WTC11 (cell line): Measurements from ENCODE around the gene TMEM11. TPM values are rescaled to one million over a fixed set of nuclear protein-coding genes. Genes with fewer than 3 reads are reported as not detected.

Source experiments
- ATAC-seq: fragments of 200-7000 bp; cut with Tn5 transposase; 2 replicates; pipeline ENCODE4 v1.10.0; 2021; ENCODE audit warnings: mild to moderate bottlenecking, moderate library complexity
- CTCF ChIA-PET: fragments of 300-600 bp; sonication (Branson Sonifier 250); formaldehyde crosslinking; loops from one replicate; lab custom pipeline; 2021; ENCODE audit warnings: antibody characterized with exemption; lab: Charles Lee
- POLR2A ChIA-PET: fragments of 350-600 bp; sonication (Branson Sonifier 250); formaldehyde crosslinking; loops from one replicate; lab custom pipeline; 2021; ENCODE audit warnings: antibody characterized with exemption; lab: Charles Lee
- DNase-seq: peaks from one replicate; pipeline ENCODE4 v3.0.0; 2021; ENCODE audit warnings: low spot score
- H3K27ac Mint-ChIP-seq: 2 replicates; pipeline ENCODE4 v1.8.0; 2021; ENCODE audit warnings: mixed read lengths
- H3K27me3 Mint-ChIP-seq: 2 replicates; pipeline ENCODE4 v1.8.0; 2021; ENCODE audit warnings: low read depth, mild to moderate bottlenecking, moderate library complexity, mixed read lengths
- H3K36me3 Mint-ChIP-seq: 2 replicates; pipeline ENCODE4 v1.8.0; 2021; ENCODE audit warnings: mixed read lengths
- H3K4me1 Mint-ChIP-seq: 2 replicates; pipeline ENCODE4 v1.8.0; 2022; ENCODE audit warnings: mixed read lengths
- H3K4me3 Mint-ChIP-seq: 2 replicates; pipeline ENCODE4 v1.8.0; 2021; ENCODE audit warnings: mild to moderate bottlenecking, moderate library complexity, mixed read lengths
- H3K9me3 Mint-ChIP-seq: 2 replicates; pipeline ENCODE4 v1.8.0; 2021; ENCODE audit warnings: mixed read lengths
- CREB1 ChIP-seq: sonication (generic); formaldehyde crosslinking; IDR thresholded peaks from 2 replicates; pipeline ENCODE4 v1.8.0; 2023; ENCODE audit warnings: mild to moderate bottlenecking, missing genetic modification reagents
- FOXJ3 ChIP-seq: sonication (generic); formaldehyde crosslinking; IDR thresholded peaks from 2 replicates; pipeline ENCODE4 v1.9.0; 2021; ENCODE audit warnings: missing genetic modification reagents, mild to moderate bottlenecking, borderline replicate concordance
- FOXP1 ChIP-seq: sonication (generic); formaldehyde crosslinking; IDR thresholded peaks from 2 replicates; pipeline ENCODE4 v1.8.0; 2022; ENCODE audit warnings: missing genetic modification reagents, mild to moderate bottlenecking, moderate library complexity, borderline replicate concordance
- JUN ChIP-seq: sonication (generic); formaldehyde crosslinking; IDR thresholded peaks from 2 replicates; pipeline ENCODE4 v1.8.0; 2023; ENCODE audit warnings: mild to moderate bottlenecking, missing genetic modification reagents
- KAT7 ChIP-seq: sonication (generic); formaldehyde crosslinking; IDR thresholded peaks from 2 replicates; pipeline ENCODE4 v1.8.1; 2023; ENCODE audit warnings: missing genetic modification reagents, mild to moderate bottlenecking, borderline replicate concordance
- MXD4 ChIP-seq: fragments of 250-450 bp; sonication (Bioruptor Pico); IDR thresholded peaks from 2 replicates; pipeline ENCODE4 v1.8.0; 2021; ENCODE audit warnings: mild to moderate bottlenecking, moderate library complexity, borderline replicate concordance
- MYBL2 ChIP-seq: sonication (generic); formaldehyde crosslinking; IDR thresholded peaks from 2 replicates; pipeline ENCODE4 v1.8.1; 2023; ENCODE audit warnings: mild to moderate bottlenecking, moderate library complexity, missing genetic modification reagents
- SMAD4 ChIP-seq: sonication (generic); formaldehyde crosslinking; IDR thresholded peaks from 2 replicates; pipeline ENCODE4 v1.8.0; 2022; ENCODE audit warnings: mild to moderate bottlenecking, missing genetic modification reagents
- ZBTB21 ChIP-seq: sonication (generic); formaldehyde crosslinking; IDR thresholded peaks from 2 replicates; pipeline ENCODE4 v1.8.1; 2023; ENCODE audit warnings: mild to moderate bottlenecking, missing genetic modification reagents, borderline replicate concordance
- ZNF121 ChIP-seq: sonication (generic); formaldehyde crosslinking; IDR thresholded peaks from 2 replicates; pipeline ENCODE4 v1.8.0; 2023; ENCODE audit warnings: missing genetic modification reagents
- ZNF263 ChIP-seq: sonication (generic); formaldehyde crosslinking; IDR thresholded peaks from 2 replicates; pipeline ENCODE4 v1.8.1; 2022; ENCODE audit warnings: low read depth, mild to moderate bottlenecking, moderate library complexity, missing genetic modification reagents
- ZNF317 ChIP-seq: sonication (generic); formaldehyde crosslinking; IDR thresholded peaks from 2 replicates; pipeline ENCODE4 v1.8.1; 2023; ENCODE audit warnings: low read depth, mild to moderate bottlenecking, moderate library complexity, missing genetic modification reagents, borderline replicate concordance
- total RNA-seq: library from RNA; stranded (reverse); gene quantifications from 3 replicates; pipeline ENCODE4 v1.2.3, GENCODE V29; 2021
- TF ChIP-seq, protein P1 (sequence below): sonication (generic); formaldehyde crosslinking; IDR thresholded peaks from 2 replicates; pipeline ENCODE4 v1.8.0; 2023; ENCODE audit warnings: mild to moderate bottlenecking, missing genetic modification reagents
- TF ChIP-seq, protein P2 (sequence below): fragments of 250-450 bp; sonication (Bioruptor Pico); IDR thresholded peaks from 2 replicates; pipeline ENCODE4 v1.9.0; 2021; ENCODE audit warnings: moderate library complexity, mild to moderate bottlenecking, inconsistent platforms, borderline replicate concordance
- TF ChIP-seq, protein P3 (sequence below): fragments of 250-450 bp; sonication (Bioruptor Pico); IDR thresholded peaks from 2 replicates; pipeline ENCODE4 v1.9.0; 2021; ENCODE audit warnings: mild to moderate bottlenecking, borderline replicate concordance
- TF ChIP-seq, protein P4 (sequence below): fragments of 250-450 bp; sonication (Bioruptor Pico); IDR thresholded peaks from 2 replicates; pipeline ENCODE4 v2.1.2; 2022; ENCODE audit warnings: mild to moderate bottlenecking, moderate library complexity
- TF ChIP-seq, protein P5 (sequence below): sonication (generic); formaldehyde crosslinking; IDR thresholded peaks from 2 replicates; pipeline ENCODE4 v1.8.1; 2023; ENCODE audit warnings: mild to moderate bottlenecking, missing genetic modification reagents, moderate library complexity

The TMEM11 gene
- total RNA-seq, 1 experiment from 2014 or later = 37.0 TPM

DNA sequence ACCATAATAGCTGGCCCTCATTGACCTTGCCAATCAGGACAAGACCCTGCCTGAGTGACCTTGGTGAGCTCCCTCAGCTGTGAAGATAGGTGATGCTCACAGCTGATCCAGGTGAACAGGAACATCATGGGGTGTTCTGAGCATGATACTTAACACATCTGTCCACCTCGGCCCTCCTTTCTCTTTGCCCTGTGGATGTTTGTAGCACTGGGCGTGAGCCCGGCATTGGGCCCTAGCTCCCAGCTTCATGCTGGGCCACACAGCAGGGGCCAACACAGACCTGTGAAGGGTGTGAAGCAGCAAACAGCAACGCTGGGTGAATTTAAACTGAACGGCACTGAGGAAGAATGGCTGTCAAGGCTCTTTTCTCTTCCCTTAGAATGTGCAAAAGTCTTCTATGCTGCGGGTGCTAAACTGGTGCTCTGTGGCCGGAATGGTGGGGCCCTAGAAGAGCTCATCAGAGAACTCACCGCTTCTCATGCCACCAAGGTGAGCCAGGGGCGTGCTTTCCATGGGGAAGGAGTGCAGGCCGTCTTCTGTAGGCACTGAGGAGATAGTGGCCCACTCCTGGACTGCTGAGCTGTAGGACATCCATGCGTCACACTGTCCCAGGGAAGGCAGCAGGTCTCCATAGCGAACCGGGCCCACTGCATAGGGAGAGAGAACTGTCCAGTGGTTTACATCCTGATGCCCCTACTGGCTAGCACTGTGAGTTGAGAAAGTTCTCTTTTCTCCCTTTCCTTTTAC, 35.9 kb downstream of the TMEM11 start (continued):
- TF ChIP-seq, protein P1, sequence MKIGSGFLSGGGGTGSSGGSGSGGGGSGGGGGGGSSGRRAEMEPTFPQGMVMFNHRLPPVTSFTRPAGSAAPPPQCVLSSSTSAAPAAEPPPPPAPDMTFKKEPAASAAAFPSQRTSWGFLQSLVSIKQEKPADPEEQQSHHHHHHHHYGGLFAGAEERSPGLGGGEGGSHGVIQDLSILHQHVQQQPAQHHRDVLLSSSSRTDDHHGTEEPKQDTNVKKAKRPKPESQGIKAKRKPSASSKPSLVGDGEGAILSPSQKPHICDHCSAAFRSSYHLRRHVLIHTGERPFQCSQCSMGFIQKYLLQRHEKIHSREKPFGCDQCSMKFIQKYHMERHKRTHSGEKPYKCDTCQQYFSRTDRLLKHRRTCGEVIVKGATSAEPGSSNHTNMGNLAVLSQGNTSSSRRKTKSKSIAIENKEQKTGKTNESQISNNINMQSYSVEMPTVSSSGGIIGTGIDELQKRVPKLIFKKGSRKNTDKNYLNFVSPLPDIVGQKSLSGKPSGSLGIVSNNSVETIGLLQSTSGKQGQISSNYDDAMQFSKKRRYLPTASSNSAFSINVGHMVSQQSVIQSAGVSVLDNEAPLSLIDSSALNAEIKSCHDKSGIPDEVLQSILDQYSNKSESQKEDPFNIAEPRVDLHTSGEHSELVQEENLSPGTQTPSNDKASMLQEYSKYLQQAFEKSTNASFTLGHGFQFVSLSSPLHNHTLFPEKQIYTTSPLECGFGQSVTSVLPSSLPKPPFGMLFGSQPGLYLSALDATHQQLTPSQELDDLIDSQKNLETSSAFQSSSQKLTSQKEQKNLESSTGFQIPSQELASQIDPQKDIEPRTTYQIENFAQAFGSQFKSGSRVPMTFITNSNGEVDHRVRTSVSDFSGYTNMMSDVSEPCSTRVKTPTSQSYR = no peak
- no peak for TF ChIP-seq FOXP1 (CRISPR knock-in tag)

DNA sequence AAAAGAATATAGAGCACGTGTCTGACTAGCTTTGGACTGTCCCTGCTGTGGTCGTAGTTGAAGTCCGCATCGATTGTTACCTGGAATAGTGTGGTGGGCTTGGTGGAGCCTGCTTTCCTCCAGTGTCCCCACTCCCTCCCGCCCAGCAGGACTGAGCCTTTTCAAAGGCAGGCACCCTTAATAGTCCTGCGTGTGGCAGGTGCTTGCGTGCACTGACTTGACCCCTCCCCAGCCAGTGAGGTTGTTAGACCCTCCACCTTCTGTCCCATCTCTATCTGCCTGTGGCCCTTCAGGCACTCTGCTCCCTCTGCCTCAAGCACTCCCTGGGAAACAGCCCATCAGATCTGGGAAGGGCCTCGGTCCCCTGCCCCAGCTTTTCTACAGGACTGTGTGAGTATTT, 36.6 kb downstream of the TMEM11 start:
- H3K27ac Mint-ChIP-seq = peak overlapping the region; percentile 65; the same call in 1 of the 2 replicates
- TF ChIP-seq, protein P2, sequence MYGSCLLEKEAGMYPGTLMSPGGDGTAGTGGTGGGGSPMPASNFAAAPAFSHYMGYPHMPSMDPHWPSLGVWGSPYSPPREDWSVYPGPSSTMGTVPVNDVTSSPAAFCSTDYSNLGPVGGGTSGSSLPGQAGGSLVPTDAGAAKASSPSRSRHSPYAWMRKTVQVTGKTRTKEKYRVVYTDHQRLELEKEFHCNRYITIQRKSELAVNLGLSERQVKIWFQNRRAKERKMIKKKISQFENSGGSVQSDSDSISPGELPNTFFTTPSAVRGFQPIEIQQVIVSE (CRISPR knock-in tag) = no peak
- TF ChIP-seq ZNF317 (CRISPR knock-in tag) = no peak
- TF ChIP-seq FOXJ3 (CRISPR knock-in tag) = no peak
- TF ChIP-seq KAT7 (CRISPR knock-in tag) = no peak
- TF ChIP-seq, protein P3, sequence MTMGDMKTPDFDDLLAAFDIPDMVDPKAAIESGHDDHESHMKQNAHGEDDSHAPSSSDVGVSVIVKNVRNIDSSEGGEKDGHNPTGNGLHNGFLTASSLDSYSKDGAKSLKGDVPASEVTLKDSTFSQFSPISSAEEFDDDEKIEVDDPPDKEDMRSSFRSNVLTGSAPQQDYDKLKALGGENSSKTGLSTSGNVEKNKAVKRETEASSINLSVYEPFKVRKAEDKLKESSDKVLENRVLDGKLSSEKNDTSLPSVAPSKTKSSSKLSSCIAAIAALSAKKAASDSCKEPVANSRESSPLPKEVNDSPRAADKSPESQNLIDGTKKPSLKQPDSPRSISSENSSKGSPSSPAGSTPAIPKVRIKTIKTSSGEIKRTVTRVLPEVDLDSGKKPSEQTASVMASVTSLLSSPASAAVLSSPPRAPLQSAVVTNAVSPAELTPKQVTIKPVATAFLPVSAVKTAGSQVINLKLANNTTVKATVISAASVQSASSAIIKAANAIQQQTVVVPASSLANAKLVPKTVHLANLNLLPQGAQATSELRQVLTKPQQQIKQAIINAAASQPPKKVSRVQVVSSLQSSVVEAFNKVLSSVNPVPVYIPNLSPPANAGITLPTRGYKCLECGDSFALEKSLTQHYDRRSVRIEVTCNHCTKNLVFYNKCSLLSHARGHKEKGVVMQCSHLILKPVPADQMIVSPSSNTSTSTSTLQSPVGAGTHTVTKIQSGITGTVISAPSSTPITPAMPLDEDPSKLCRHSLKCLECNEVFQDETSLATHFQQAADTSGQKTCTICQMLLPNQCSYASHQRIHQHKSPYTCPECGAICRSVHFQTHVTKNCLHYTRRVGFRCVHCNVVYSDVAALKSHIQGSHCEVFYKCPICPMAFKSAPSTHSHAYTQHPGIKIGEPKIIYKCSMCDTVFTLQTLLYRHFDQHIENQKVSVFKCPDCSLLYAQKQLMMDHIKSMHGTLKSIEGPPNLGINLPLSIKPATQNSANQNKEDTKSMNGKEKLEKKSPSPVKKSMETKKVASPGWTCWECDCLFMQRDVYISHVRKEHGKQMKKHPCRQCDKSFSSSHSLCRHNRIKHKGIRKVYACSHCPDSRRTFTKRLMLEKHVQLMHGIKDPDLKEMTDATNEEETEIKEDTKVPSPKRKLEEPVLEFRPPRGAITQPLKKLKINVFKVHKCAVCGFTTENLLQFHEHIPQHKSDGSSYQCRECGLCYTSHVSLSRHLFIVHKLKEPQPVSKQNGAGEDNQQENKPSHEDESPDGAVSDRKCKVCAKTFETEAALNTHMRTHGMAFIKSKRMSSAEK (CRISPR knock-in tag) = no peak
- no peak for TF ChIP-seq SMAD4 (CRISPR knock-in tag)
- no peak for TF ChIP-seq ZBTB21
- TF ChIP-seq JUN (CRISPR knock-in tag) = no peak
- TF ChIP-seq MYBL2 (CRISPR knock-in tag) = no peak
- no peaks in the 10 kb centered on the region; the same call in 1 of the 2 replicates for H3K27me3 Mint-ChIP-seq
- H3K9me3 Mint-ChIP-seq = no peaks in the 10 kb centered on the region
- no peaks in the 10 kb centered on the region for H3K4me1 Mint-ChIP-seq
- peaks cover 12% of the 10 kb centered on the region for H3K36me3 Mint-ChIP-seq
- DNase-seq (no peak), ATAC-seq (no peak)
- CTCF ChIA-PET = no interaction called here
- no peak overlapping the region for H3K4me3 Mint-ChIP-seq
- POLR2A ChIA-PET = no interaction called here

DNA sequence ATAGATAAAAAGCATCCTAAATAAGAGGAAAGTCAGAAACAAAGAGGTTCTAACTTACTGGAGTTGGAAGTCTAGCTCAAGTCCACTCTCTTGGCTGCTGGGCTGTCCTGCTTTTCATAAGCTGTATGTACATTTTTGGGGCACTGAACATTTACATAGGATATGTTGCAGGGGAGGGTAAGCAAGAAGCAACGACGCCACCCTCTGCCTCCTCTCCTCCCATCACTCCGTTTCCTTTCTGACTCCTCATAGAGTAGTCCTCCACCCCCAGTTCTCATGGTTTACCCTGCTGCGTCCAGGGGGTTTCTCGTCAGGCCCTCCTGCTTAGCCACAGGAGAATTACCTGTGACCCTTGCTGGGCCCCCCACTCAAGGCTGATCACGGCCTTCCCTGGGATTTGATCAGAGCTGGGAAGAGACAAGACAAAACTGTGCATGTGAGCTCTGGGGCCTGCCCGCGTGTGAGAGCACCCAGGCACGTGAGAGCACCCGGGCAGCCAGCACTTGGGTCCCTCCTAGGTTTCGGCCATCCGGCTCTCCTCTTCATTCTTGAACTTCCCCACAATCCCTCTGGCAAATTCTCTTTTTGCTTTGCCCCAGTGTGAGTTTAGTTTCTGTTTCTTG, 37.1 kb downstream of the TMEM11 start:
- ATAC-seq (peak; percentile 41; the same call in 1 of the 2 replicates), DNase-seq (no peak)
- Mint-ChIP-seq H3K4me3 (no peak overlapping the region), H3K27me3 (no peaks in the 10 kb centered on the region; the same call in 1 of the 2 replicates), H3K36me3 (peaks cover 12% of the 10 kb centered on the region), H3K4me1 (no peaks in the 10 kb centered on the region), H3K27ac (peak overlapping the region; percentile 46; the same call in 1 of the 2 replicates), H3K9me3 (no peaks in the 10 kb centered on the region)
- POLR2A ChIA-PET = no interaction called here
- CTCF ChIA-PET = no interaction called here
- TF ChIP-seq ZNF121 (CRISPR knock-in tag) (no peak), CREB1 (no peak), ZNF317 (CRISPR knock-in tag) (no peak), FOXJ3 (CRISPR knock-in tag) (no peak), ZNF263 (CRISPR knock-in tag) (no peak), MXD4 (no peak), JUN (CRISPR knock-in tag) (no peak)
- TF ChIP-seq, protein P4, sequence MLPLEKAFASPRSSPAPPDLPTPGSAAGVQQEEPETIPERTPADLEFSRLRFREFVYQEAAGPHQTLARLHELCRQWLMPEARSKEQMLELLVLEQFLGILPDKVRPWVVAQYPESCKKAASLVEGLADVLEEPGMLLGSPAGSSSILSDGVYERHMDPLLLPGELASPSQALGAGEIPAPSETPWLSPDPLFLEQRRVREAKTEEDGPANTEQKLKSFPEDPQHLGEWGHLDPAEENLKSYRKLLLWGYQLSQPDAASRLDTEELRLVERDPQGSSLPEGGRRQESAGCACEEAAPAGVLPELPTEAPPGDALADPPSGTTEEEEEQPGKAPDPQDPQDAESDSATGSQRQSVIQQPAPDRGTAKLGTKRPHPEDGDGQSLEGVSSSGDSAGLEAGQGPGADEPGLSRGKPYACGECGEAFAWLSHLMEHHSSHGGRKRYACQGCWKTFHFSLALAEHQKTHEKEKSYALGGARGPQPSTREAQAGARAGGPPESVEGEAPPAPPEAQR (CRISPR knock-in tag) = no peak
- TF ChIP-seq, protein P5, sequence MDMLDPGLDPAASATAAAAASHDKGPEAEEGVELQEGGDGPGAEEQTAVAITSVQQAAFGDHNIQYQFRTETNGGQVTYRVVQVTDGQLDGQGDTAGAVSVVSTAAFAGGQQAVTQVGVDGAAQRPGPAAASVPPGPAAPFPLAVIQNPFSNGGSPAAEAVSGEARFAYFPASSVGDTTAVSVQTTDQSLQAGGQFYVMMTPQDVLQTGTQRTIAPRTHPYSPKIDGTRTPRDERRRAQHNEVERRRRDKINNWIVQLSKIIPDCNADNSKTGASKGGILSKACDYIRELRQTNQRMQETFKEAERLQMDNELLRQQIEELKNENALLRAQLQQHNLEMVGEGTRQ (CRISPR knock-in tag) = no peak
- TF ChIP-seq, protein P1 = no peak
